GM12873 (cell line): ENCODE data around the gene PNMA6A.

ENCODE experiments used
- TF ChIP-seq, protein P1 (sequence below): IDR thresholded peaks from 2 replicates; pipeline ENCODE4 v1.5.1; 2012; ENCODE audit warnings: low read depth, mild to moderate bottlenecking, moderate library complexity, low read length, control low read depth; ENCODE audit not compliant: insufficient read depth; ENCODE audit errors: missing control alignments

The PNMA6A gene

DNA sequence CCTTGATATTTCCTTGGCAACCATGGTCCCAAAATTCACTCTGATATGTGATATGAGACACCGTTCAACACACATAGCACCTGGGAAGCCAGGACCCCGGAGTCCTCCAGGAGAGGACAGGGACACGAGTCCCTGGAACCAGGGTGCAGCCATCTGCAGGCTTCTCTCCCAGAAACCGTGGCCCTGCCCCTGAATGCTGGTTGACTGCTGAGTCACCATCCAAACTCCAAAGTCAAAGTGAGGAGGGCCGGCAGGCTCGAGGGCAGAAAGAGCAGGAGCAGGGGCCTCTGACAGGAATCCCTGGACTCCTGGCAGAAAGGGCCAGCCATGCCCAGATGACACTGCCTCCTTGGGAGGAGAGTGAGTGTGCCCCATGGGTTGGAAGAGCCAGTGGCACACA is 6.9 kb upstream of the PNMA6A start:
- TF ChIP-seq, protein P1, sequence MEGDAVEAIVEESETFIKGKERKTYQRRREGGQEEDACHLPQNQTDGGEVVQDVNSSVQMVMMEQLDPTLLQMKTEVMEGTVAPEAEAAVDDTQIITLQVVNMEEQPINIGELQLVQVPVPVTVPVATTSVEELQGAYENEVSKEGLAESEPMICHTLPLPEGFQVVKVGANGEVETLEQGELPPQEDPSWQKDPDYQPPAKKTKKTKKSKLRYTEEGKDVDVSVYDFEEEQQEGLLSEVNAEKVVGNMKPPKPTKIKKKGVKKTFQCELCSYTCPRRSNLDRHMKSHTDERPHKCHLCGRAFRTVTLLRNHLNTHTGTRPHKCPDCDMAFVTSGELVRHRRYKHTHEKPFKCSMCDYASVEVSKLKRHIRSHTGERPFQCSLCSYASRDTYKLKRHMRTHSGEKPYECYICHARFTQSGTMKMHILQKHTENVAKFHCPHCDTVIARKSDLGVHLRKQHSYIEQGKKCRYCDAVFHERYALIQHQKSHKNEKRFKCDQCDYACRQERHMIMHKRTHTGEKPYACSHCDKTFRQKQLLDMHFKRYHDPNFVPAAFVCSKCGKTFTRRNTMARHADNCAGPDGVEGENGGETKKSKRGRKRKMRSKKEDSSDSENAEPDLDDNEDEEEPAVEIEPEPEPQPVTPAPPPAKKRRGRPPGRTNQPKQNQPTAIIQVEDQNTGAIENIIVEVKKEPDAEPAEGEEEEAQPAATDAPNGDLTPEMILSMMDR, result no peak

DNA sequence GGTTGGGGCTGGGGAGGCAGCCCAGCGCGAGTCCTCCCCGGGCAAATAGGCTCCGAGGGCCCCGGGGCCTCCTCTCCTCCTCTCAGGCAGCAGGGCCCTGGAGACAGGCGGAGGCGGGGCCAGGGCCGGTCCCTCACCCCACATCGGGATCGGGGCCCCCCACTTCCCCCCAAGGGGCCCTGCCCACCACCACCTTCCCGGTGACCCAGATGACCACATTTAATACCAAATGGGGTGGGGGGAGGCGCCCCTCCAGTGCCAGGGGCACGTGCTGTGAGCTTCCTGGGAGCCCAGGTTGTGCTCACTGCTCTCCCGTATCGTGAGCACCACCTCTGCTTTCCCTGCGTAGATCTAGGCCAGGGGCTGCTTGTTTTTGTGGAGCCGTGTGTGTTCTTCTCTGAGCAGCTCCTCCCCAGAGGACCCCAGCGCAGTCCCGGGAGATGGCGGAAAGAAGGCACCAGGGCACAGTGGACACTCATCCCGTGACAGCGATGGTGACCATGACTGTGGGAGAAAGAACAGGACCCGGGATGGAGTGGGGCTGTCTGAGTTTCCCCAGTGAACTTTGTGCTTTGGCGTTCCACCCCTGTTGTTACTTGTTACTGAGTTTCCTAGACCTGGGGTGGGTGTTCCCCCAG is 2.1 kb downstream of the PNMA6A start:
- TF ChIP-seq, protein P1, result no peak

DNA sequence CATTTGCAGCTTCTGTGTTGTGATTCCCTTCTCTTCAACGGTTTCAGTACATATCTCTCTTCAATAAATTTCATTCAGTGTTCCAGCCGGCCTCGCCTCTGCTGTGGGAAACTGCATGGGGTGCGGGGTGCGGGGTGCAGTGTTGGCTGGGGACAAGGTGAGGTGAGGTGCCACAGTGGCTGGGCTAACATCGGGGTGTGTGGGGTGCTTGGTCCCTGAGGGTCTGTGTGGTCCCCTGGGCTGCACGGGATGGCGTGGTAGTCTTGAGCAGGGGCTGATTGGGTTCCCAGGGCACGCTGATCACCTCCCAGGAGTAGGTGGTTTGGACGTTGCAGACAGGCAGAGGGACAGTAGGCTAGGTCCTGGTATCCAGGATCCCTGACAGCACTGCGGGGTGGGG is 2.7 kb downstream of the PNMA6A start:
- TF ChIP-seq, protein P1, result no peak

DNA sequence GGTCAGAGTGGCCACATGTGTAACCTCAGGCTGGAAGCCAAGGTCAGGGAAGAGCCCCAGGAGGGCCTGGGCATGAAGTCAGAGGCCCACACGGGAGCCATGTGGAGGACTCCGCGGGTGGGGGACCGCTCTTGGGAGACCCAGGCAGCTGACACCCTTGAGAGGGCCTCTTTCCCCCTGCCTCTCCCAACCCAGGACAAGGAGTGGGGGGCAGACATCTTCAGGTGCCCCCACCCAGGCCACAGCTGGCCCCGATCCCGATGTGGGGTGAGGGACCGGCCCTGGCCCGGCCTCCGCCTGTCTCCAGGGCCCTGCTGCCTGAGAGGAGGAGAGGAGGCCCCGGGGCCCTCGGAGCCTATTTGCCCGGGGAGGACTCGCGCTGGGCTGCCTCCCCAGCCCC is 3.1 kb downstream of the PNMA6A start:
- TF ChIP-seq, protein P1, result no peak

DNA sequence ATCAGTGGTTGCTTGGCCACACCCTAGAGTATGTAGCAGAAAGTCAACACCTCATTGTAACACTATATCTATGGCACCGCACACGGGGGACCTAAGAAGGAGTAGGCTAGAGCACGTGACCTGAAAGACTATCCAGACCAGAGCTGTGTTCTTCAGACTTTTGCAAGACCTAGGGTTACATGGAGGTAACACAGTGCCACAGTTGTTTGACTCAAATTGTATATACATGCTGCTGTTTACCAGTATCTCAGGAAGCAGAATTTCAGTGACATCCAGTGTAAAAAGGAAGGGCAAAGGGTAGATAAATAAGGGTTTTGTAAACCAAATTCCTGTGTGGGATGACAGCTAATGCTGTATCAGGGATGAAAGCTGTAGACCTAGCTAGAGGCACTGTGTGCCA is 30.2 kb downstream of the PNMA6A start:
- TF ChIP-seq, protein P1, result no peak
